Measurements from ENCODE around the gene SART1. TPM values are rescaled to one million over a fixed set of nuclear protein-coding genes. Genes with fewer than 3 reads are reported as not detected.

Gene SART1
- total RNA-seq, 1 donor from 2014 or later, result 43.3 TPM

DNA sequence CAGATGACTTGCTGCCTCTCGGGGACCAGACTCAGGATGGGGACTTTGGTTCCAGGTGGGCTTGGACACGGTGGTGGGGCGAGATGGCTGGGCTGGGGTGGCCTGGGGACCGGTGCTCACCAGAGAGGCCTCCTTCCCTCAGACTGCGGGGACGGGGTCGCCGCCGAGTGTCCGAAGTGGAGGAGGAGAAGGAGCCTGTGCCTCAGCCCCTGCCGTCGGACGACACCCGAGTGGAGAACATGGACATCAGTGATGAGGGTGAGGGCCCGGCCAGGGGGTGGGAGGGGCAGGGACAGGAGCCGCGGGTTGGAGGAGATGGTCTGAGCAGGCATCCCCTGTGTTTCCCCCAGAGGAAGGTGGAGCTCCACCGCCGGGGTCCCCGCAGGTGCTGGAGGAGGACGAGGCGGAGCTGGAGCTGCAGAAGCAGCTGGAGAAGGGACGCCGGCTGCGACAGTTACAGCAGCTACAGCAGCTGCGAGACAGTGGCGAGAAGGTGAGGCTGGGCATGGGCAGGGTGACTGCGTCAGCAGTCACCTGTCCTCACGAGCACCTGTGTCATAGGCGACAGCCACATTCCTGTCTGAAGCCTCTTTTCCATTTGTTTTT lies 5.9 kb downstream of the SART1 start:
- DNase-seq (ENCODE audit: low read depth), result no peak

DNA sequence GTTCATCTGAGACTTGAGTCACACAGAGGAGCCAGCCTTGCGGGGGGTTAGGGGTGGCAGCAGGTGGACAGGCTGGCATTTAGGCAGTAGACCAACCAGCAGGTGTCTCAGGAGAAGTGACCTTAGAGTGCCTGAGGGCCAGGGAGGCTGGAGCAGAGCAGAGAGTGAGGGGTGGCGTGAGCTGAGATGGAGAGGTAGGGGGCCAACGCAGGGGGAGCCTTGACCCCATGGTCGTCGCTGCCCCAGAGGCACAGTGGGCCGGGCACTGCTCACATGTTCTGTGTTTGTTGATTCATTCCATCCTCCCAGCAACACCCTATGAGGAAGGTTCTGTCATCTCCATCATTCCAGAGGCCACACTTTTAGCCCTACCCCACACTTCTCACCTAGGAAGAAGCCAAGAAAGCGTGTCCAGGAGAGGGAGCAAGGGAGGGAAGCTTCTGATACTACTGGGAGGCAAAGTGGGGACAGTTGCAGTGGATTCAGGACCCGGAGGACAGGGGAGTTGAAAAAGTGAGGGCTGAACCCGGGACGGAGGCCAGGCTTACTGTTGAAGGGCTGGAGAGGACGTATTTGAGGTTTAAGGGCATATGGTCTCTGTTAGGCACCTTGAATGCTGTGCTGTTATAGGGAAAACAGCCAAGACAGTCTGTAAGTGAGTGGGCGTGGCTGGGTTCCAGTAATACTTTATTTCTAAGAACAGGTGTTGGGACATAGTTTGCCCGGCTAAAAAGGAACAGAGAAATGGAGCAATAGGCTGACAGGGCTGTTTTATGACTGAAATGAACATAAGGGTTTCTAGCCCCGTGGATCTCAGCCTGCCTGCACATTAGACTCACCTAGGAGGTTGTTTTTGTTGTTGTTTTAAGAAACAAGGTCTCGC lies 7.3 kb downstream of the SART1 start:
- DNase-seq (ENCODE audit: low read depth), result no peak

DNA sequence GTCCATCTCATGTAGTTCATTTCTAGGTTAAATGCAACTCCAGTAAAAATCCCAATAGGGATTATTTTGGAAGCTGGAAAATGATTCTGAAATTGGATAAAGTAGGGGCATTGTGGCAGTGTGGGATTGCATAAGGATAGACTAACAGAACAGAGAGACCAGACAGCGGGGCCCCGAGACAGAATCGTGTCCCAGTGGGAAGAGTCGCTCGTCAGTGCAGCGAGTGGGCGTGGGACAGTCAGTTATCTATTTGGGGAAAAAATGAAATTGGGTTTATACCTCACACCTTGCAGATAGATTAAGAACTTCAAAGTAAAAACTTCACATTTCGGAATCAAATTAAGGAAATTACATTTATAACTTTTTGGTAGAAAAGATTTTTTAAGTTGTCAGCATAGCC lies 10.6 kb downstream of the SART1 start:
- no peak for DNase-seq (ENCODE audit: low read depth)

DNA sequence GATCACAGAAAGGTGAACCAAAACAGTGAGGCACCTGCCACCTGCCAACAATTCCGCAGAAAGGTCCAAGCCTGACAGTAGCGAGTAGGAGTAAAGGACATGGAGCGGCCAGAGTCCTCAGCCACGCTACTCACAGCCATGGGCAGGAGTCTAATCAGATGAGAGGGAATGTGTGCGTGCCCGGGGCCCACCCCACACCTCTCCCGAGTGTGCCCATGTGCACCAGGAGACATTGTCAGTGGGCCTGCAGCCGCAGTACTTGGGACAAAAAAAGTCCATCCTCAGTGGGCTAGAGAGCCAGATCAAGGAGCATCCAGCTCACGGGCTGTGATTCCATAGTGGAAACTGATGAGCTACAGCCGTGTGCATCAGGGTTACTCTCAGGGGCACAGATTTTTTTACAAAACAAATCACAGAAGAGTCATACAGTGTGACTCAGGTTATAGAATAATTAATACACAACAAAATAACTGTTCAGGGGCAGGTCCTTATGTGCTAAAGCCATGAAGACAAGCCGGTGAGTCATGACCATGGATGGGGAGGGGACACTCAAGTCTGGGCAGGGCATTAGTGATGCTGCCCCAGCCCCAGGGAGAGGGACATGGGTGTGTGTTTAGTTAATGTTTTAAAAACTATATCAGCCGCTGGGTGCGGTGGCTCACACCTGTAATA lies 12.0 kb downstream of the SART1 start:
- DNase-seq (ENCODE audit: low read depth), result peak; percentile 21

DNA sequence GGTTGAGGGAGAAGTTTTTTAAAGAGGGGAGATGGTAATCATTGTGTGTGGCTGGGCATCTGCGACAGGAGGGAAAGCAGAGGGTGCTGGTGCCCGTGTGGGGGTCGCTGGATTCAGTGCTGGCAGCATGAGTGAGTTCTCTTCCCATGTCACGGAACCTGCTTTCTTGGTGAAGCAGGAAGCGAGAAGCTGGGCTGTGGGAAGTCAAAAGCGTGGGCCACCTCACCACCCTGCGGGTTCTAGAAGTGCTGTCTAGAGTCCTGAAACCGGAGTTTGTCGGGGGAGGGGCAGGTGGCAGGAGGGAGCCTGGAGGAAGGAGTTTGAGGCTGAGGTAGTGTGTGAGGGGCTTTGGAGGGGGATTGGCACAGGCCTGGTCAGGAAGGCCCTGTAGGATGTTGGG lies 14.2 kb downstream of the SART1 start:
- no peak for DNase-seq (ENCODE audit: low read depth)

DNA sequence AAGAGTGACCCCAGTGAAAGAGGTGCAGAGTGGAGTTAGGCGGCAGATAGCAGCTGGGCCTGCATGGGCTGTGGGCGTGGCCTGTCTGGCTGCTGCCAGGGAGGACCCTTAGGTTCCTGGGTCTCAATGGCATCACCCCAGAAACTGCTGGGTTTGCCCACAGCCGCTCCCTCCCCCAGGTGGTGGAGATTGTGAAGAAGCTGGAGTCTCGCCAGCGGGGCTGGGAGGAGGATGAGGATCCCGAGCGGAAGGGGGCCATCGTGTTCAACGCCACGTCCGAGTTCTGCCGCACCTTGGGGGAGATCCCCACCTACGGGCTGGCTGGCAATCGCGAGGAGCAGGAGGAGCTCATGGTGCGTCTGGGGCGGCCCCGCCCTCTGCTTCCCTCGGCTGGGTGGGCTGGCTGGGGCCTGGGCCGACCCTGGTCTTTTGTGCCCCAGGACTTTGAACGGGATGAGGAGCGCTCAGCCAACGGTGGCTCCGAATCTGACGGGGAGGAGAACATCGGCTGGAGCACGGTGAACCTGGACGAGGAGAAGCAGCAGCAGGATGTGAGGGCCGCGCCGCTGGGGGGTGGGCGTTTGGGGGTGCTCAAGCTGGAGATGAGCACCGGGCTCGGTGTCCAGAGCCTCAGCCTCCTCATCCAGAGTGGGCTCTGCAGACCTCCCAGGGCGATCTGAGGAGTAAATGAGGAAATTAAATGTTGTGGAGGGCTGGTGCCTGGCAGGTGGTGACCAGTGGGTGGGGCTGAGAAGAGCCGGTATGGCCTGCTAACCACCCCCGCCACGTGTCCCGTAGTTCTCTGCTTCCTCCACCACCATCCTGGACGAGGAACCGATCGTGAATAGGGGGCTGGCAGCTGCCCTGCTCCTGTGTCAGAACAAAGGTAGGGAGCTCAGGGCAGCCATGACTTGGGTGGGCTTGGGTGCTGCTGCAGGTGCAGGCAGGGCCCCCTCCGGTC lies 15.0 kb downstream of the SART1 start:
- DNase-seq (ENCODE audit: low read depth), result no peak

DNA sequence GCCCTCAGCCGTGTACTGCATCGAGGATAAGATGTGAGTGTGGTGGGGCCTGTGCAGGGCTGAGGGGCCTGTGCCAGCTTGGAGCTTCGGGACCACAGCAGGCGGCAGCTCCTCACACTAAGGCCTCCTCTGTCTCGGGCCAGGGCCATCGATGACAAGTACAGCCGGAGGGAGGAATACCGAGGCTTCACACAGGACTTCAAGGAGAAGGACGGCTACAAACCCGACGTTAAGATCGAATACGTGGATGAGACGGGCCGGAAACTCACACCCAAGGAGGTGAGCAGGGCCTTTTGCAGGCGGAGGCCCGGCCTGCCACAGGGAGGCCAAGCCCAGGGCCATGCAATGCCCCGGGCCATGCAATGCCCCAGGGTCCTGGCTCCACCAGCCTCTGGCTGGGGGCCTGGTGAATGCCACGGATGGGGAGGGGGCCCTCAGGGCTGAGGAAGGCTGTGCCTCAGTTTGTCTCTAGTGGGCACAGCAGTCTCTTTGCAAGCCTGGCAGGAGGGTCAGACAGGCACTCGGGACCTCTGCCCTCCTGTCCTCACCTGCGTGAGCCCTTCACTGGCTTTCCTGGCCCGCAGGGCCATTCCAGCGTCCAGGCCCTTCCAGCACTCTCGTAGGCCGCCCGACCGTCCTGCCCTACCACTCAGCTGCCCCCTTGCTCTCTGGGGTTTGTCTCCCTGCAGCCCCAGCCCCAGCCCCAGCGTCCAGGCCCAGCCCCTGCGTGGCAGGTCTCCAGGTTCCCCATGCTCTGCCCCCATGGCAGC lies 16.3 kb downstream of the SART1 start:
- DNase-seq (ENCODE audit: low read depth), result no peak

DNA sequence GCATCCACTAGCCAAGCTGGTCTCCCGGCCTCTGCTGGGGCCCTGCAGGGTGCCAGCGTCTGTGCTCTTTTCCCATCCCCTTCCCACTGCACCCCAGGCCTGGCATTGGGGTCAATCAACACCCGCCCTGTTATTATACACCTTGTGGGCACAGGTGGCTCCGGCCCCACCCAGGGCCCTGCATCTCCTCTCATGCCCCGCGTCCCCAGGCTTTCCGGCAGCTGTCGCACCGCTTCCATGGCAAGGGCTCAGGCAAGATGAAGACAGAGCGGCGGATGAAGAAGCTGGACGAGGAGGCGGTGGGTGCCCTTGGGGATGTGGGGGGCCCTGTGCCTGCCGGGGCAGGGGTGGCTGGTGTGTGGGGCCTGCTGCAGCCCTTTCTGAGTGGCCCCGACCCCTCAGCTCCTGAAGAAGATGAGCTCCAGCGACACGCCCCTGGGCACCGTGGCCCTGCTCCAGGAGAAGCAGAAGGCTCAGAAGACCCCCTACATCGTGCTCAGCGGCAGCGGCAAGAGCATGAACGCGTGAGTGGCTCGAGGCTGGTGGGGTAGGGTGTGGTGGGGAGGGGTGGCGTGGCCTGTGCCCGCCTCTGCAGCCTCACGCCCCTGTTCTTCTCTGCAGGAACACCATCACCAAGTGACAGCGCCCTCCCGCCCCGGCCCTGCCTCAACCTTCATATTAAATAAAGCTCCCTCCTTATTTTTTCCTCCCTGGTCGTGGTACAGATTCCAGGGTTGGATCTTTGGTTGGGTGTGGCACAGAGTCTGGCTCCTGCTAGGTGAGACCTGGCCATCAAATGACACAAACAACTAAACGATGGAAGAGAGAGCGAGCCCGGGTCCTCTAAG lies 17.1 kb downstream of the SART1 start:
- DNase-seq (ENCODE audit: low read depth), result no peak

DNA sequence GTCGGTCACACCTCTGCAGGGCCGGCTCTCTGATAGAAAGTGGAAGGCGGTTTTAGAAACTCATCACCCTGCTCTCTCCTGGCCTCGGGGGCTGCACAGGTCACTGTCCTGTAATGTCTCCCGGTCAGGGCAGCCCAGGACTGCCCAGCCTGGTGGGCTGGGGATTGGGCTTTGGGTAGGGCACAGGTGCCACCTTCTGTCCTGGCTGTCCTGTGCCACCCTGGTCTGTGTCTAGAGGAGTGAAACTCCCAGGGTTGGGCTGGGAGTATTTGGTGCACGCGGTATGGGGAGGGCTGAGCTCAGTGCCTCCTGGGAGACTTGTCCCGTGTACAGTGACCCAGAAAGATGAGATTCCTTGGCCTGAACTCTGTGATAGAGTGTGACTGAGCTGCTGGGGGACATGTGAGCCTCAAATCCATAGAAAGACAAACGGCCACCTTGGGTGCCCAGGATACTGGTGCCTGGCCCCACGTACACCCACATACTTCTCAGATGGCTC lies 17.8 kb downstream of the SART1 start:
- DNase-seq (ENCODE audit: low read depth), result no peak

DNA sequence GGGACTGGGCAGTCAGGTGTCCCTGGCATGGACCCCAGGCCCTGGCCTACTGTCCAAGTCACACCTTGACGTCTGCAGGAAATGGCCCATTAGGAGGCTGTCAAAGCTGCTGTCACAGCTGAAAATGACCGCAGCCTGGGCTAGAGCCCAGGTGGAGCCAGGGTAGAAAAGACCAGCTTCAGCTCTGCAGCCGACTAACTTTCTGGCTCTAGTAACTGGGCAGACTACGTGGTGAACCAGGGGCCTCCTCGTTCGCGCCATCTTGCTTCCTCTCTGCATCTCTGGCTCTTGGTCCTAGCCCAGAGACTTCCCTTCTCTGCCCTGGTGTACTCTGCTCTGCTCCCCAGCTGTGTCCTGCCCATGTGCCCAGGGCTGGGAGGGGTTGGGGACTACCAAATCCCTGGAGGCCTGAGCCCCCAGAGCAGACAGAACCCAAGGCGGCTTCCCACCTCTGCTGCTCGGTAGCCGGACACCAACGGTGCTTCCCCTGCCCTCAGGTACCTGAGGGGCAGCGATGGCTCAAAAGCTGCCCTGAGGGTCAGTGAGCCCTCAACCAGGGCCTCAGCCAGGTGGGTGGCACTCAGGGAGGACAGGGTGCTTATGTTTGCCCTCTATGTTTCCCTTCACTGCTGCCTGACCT lies 19.7 kb downstream of the SART1 start:
- DNase-seq (ENCODE audit: low read depth), result no peak

DNA sequence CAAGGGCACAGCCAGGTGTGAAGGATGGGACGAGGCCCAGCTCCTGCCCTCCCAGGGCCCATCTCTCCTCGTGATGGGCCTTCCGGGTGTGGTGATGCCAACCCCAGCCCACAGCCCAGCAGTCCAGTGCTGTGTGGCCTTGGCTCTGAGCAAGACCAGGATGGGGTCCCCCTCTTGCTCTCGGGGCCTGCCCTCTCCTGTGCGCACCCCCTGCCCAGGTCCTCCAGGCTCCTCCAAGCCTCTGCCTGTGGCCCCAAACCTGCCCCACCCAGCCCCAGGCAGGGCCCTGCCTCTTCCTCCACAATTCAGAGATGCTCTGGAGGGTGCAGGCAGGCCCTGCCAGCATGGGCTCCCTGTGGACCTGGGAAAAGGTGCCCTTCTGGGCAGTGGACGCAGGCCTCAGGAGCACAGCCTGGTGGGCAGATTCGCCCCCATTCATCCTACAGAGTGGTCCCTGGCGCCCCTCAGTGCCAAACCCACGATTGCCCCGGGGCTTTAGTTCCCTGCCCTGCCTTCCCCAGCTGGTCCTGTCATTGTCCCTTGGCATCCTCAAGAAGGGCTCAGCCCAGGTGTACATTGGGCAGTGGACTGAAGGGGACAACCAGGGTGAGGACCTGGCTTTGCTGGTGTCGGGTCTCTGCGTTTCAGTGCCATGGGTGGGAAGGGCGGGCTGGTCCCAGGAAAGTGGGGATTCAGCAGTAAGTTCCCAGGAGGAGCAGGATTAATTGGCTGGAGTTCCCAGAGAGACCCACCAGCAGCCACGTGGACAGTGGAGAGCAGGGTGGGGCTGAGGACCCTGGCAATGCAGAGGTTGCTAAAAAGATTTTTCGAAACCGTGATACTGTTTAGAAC lies 20.7 kb downstream of the SART1 start:
- no peak for DNase-seq (ENCODE audit: low read depth)

DNA sequence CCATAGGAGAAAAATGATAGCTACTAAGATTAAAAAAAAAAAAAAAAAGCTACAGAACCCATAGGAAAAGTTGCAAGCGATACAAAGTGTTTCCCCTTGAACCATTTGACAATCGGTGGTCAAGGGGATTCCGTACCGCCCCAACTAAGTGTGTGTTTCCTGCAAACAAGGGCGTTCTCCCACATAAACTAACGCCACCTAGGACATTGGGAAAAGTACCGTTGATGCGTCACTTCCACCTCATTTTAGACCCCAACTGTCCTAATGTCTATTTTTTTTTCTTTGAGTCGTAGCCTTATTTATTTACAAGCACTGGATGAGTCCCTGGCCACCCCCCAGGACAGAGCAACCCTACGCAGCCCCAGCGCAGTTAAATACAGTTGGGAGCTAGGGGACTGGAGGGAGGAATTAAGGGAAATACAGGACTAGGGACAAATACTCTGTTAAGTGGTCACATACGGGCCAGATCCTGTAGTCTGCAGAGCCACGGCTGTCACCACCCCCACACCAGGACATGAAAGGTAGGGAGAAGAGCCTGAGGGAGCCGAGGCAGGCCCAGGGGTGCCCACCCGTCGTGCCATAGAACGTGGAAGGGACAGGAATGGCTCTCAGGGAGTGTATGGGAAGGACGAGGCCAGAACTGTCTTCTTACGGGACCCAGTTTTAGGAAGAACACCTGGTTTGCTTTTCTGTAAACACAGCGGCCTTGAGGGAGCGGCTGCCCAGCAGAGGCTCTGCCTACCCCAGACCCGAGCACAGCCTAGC lies 21.5 kb downstream of the SART1 start:
- DNase-seq (ENCODE audit: low read depth), result no peak

DNA sequence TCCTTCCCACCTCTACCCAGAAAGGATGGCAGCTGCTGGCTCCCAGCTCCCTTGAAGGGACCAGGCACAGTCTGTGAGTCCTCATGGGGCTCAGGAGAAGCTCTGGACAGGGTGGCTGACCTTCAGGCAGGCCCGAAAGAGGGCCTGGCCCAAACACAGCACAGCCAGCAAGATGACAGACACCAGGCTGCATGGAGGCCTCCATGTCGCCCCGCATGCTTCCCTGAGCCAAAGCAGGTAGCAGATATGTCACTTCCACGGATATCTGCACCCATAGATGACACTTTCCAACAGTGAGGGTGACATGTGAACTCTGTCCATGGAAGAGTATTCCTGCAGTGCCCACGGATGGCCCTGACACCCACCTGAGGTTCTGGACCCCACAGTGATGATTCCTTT lies 22.1 kb downstream of the SART1 start:
- DNase-seq (ENCODE audit: low read depth), result no peak

DNA sequence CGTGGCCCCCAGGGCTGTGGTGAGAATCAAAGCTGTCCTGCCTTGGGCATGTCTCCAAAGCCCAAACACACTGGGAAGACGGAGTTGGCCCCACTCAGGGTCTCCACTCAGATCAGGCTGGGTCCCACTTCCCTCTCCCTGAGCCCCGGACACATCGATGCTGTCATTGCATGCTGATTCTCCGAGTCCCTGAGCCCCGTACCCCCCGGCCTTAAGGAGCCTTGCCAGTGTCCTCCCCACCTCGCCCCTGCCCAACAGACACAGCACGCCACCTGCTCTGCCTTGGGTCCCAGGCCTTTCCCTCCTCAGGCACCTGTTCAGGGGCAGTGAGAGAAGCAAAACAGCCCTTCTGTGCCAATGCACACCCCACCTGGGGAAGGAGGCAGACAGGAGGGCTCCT lies 25.8 kb downstream of the SART1 start:
- no peak for DNase-seq (ENCODE audit: low read depth)

DNA sequence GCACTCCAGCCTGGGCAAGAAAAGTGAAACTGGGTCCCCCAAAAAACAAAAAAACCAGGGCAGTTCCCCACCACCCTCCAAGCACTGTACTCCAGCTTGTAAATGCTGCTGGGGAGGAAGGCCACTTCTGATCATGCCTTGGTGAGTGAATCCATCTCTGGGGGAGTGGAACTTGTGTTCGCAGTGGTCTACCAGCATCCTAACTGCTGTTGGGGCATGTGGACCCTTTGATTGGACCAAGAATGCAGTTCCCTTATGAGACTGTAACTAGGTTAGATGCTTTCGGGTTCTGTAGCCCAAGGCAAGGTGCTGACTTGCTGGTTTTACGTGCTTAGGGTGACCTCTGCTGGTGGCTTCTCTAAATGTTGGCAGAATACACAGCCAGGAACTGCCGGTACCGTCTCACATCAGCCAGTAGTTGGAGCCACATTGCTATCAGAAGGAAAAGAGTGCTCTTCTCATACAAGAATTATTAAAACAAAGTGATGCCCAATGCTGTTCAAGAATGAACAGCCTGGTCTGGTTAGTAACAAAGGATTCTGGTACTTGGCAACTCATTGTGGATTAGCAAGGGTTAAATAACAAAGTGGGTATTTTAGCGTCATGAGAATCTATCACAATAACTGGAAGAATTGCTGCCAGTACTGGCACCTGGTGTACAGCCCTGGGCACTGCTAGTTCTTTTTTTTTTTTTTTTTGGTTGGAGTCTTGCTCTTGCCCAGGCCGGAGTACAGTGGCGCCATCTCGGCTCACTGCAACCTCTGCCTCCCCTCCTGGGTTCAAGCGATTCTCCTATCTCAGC lies 27.5 kb downstream of the SART1 start:
- peak; percentile 93 for DNase-seq (ENCODE audit: low read depth)

DNA sequence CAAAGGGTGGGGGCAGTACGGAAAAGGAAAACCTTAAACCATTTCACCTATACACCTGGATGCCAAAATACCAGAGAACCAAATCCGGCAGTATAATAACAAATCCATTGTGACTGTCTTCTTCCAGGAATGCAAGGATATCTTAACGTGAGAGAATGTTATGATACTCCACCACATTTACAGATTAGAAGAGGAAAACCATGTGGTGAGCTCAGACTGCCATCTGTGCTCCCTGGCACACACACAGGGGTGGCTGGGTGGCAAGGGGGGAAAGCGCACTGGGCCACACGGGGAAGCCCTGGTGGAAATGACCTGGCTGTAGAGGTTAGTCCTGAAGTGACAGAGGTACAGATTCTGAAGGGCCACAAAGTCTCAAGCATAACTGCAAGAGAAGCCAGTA lies 30.5 kb downstream of the SART1 start:
- no peak for DNase-seq (ENCODE audit: low read depth)

DNA sequence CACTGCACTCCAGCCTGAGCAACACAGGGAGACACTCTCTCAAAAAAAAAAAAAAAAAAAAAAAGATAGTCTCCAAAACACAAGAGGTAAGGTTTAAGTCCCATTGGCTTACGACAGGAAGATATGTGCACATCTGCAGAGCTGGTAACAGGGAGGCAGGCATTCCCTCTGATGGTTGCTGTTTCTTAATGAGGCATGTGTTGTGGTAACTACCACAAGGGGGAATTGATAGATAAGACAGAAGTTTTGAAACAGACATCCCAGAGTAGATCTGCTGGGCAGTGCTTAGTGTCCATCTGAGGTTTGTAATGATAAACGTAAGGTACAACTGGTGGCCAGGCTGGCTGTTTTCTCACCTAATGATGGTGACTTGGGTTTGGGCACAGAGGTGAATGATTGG lies 35.8 kb downstream of the SART1 start:
- DNase-seq (ENCODE audit: low read depth), result no peak

All from renal cortical epithelial cell (primary cell).